ENCODE data around the gene LZTR1.
"Not testable (repeated sequence)": the region's sequence is repeated elsewhere in the genome, so short reads cannot be mapped to it uniquely, and the experiment has no call there.

LZTR1 gene

GRCh38 chr22:20965888-20966855, 15.9 kb upstream of the LZTR1 start:
- no peak for TF ChIP-seq CTCF (conservative IDR thresholded peaks at IDR 0.05)

DNA sequence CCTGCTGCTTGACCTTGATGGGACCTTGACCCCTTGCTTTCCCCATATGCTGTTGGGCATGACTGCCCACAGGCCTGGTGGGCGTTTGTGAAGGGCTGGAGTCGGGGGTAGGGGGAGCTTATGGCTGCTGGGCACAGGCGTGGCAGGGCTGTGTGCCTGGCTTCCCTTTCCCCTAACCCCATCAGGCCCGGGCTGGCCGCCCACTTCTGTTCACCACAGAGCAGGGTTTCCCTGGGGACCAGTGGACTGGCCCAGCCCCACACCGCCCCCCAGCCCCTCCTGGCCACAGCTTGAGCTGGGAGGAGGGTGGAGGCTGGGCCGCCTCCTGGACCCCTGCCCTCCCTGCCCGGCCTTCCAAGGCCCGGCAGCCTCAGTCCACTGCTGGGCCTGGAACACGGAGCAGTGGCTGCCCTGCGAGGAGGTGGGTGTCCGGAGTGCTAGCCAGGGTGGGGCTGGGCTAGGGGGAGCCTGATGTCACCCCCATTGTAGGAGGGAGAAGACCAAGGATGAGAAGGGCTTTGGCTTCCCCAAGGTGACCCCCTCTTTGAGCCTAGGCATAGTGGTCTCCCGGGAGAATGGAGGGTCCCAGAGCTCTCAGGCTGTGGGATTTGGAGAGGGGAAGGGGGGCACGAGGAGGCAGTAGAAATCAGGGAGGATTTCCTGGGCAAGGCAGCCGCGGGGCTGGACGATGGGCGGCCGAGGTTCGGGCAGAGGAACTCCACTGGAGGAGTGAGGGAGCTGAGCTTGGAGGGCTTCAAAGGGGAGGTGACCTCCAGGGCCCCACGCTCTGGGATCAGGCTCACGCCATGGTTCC, 15.0 kb upstream of the LZTR1 start, which contains the start of gene AIFM3:
TSS of gene AIFM3 (plus strand) at position 373 of the 814 bp plus-strand sequence. CDS start 690 bp downstream, outside the sequence.
- H3K27ac ChIP-seq, result no peak within 1 kb of the TSS
- no peak for TF ChIP-seq CTCF (conservative IDR thresholded peaks at IDR 0.05)

More at GRCh38 chr22:20965888-20966855, 15.9 kb upstream of the LZTR1 start:
- peak overlapping the region; percentile 63; the same call in 1 of the 2 replicates for H3K27ac ChIP-seq

- no peak overlapping the region for H3K27ac ChIP-seq
Measured at GRCh38 chr22:20967697-20968211, 14.3 kb upstream of the LZTR1 start.

DNA sequence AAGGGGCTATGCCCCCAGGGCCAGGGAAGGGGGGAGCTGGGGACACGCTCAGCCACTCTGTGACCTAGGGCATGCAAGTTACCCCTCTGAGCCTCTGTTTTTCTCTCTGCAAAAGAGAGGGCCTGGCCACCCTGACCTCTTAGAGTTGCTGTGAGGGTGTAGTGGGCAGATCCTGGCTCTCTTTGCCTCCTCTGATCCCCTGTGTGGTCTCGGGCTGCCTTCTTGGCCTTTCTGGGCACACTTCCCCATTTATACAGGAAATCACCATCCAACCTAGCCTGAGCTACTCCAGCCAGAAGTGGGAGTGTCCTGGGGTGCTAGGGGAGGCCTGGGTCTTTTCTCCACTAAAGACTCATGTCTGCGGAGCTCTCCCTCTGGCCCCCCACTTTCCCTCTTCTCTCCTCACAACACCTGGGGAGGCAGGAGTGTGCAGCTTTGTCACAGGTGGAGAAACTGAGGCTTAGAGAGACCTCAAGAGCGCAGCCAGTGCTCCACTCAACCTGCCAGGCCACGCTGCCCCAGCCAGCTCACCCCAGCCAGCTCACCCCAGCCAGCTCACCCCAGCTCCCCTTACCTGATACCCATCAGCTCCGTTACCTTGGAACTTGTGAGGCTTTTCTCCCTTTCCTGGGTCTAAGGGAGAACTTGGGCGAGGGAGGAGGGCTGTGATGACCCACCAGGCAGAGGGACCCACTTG, 13.7 kb upstream of the LZTR1 start:
- no peak for TF ChIP-seq CTCF (conservative IDR thresholded peaks at IDR 0.05)
- no peak overlapping the region for H3K27ac ChIP-seq

More at GRCh38 chr22:20967697-20968211, 14.3 kb upstream of the LZTR1 start:
- TF ChIP-seq CTCF (conservative IDR thresholded peaks at IDR 0.05), result no peak

- no peak for TF ChIP-seq CTCF (conservative IDR thresholded peaks at IDR 0.05)
- H3K27ac ChIP-seq, result no peak overlapping the region
Measured at GRCh38 chr22:20970939-20971657, 11.0 kb upstream of the LZTR1 start.

GRCh38 chr22:20972014-20972694, 9.9 kb upstream of the LZTR1 start:
- not testable (repeated sequence) for H3K27ac ChIP-seq

Measured in VCaP (cell line).